HEK293 (cell line): ENCODE results near the gene TSC22D1.
A peak's percentile ranks its signal among the peaks of the same experiment; 100 is the strongest.

Experiments used
- CTCF ChIA-PET: fragments of 350-600 bp; formaldehyde crosslinking; extraction: SDS; loops from one replicate; lab custom pipeline; 2021; ENCODE audit warnings: antibody characterized with exemption; lab: Yijun Ruan, JAX
- POLR2A ChIA-PET: fragments of 300-600 bp; formaldehyde crosslinking; extraction: SDS; loops from one replicate; lab custom pipeline; 2020; ENCODE audit warnings: antibody characterized with exemption, inconsistent platforms; lab: Yijun Ruan, JAX
- H3K27ac ChIP-seq: fragments of 200-500 bp; sonication (Bioruptor generic); 2 replicates; pipeline ENCODE4 v1.5.1; 2014; ENCODE audit warnings: low read depth, low read length, control low read depth, inconsistent platforms; ENCODE audit errors: extremely low read depth
- H3K36me3 ChIP-seq, 2 experiments: fragments of 200-500 bp in 1 of 2; sonication (Bioruptor generic) in 1 of 2; 1 replicate in 1 of 2; 2 replicates in 1 of 2; pipeline ENCODE4 v1.5.1; 2014 to 2017; ENCODE audit warnings: inconsistent platforms in 2 of 2, low read length in 2 of 2; ENCODE audit not compliant: control insufficient read depth in 2 of 2, insufficient read depth in 1 of 2
- H3K4me1 ChIP-seq: fragments of 200-500 bp; sonication (Bioruptor generic); 2 replicates; pipeline ENCODE4 v1.5.1; 2014; ENCODE audit warnings: mild to moderate bottlenecking, low read length, inconsistent platforms; ENCODE audit not compliant: control insufficient read depth, insufficient read depth
- H3K4me3 ChIP-seq: 2 replicates; pipeline ENCODE4 v1.5.1; 2011; ENCODE audit warnings: low read depth, mild to moderate bottlenecking, control low read depth, low read length, moderate library complexity
- H3K9me3 ChIP-seq: fragments of 200-500 bp; sonication (Bioruptor generic); 2 replicates; pipeline ENCODE4 v1.5.1; 2014; ENCODE audit warnings: low read depth, low read length, inconsistent platforms; ENCODE audit not compliant: control insufficient read depth, insufficient read depth
- BCL6B ChIP-seq: fragments of 450-650 bp; formaldehyde crosslinking; IDR thresholded peaks from 2 replicates; pipeline ENCODE4 v1.5.1; 2017; ENCODE audit warnings: missing biosample characterization, missing genetic modification characterization
- HOXC10 ChIP-seq: sonication (generic); formaldehyde crosslinking; IDR thresholded peaks from 2 replicates; pipeline ENCODE4 v1.8.1; 2023; ENCODE audit warnings: mild to moderate bottlenecking, missing genetic modification reagents
- KLF10 ChIP-seq: fragments of 450-650 bp; IDR thresholded peaks from 2 replicates; pipeline ENCODE4 v1.5.1; 2018; ENCODE audit warnings: missing biosample characterization, mild to moderate bottlenecking, missing genetic modification characterization
- PRDM10 ChIP-seq: fragments of 450-650 bp; formaldehyde crosslinking; IDR thresholded peaks from 2 replicates; pipeline ENCODE4 v1.5.1; 2016; ENCODE audit warnings: missing biosample characterization, missing genetic modification characterization
- PRDM6 ChIP-seq: fragments of 450-650 bp; formaldehyde crosslinking; IDR thresholded peaks from 2 replicates; pipeline ENCODE4 v1.5.1; 2017; ENCODE audit warnings: missing biosample characterization, missing genetic modification characterization
- SCRT2 ChIP-seq: fragments of 450-650 bp; formaldehyde crosslinking; IDR thresholded peaks from 2 replicates; pipeline ENCODE4 v1.5.1; 2016; ENCODE audit warnings: missing biosample characterization, missing genetic modification characterization
- WT1 ChIP-seq: fragments of 450-650 bp; formaldehyde crosslinking; IDR thresholded peaks from 2 replicates; pipeline ENCODE4 v1.5.1; 2016; ENCODE audit warnings: missing biosample characterization, missing genetic modification characterization
- ZBTB8A ChIP-seq: fragments of 450-650 bp; formaldehyde crosslinking; IDR thresholded peaks from 2 replicates; pipeline ENCODE4 v1.5.1; 2016; ENCODE audit warnings: missing biosample characterization, missing genetic modification characterization
- ZFP37 ChIP-seq: fragments of 450-650 bp; formaldehyde crosslinking; IDR thresholded peaks from 2 replicates; pipeline ENCODE4 v1.5.1; 2016; ENCODE audit warnings: missing biosample characterization, missing genetic modification characterization
- ZNF114 ChIP-seq: fragments of 450-650 bp; formaldehyde crosslinking; IDR thresholded peaks from 2 replicates; pipeline ENCODE4 v1.5.0; 2017; ENCODE audit warnings: missing biosample characterization, missing genetic modification characterization
- ZNF274 ChIP-seq, 2 experiments: fragments of 200-500 bp in 1 of 2; fragments of 450-650 bp in 1 of 2; sonication (Bioruptor generic) in 1 of 2; formaldehyde crosslinking in 1 of 2; IDR thresholded peaks; 2 replicates each; pipeline versions ENCODE4 v1.5.1 to v1.6.1; 2014 to 2016; ENCODE audit warnings: borderline replicate concordance in 1 of 2, inconsistent platforms in 1 of 2, low read length in 1 of 2, missing biosample characterization in 1 of 2, missing genetic modification characterization in 1 of 2
- ZNF501 ChIP-seq: fragments of 450-650 bp; formaldehyde crosslinking; IDR thresholded peaks from 2 replicates; pipeline ENCODE4 v1.5.1; 2016; ENCODE audit warnings: missing biosample characterization, missing genetic modification characterization
- ZNF513 ChIP-seq: fragments of 450-650 bp; IDR thresholded peaks from 2 replicates; pipeline ENCODE4 v1.5.1; 2018; ENCODE audit warnings: missing biosample characterization, missing genetic modification characterization
- ZNF580 ChIP-seq: fragments of 450-650 bp; formaldehyde crosslinking; IDR thresholded peaks from 2 replicates; pipeline ENCODE4 v1.5.1; 2016; ENCODE audit warnings: missing biosample characterization, missing genetic modification characterization
- ZNF610 ChIP-seq: fragments of 450-650 bp; formaldehyde crosslinking; IDR thresholded peaks from 2 replicates; pipeline ENCODE4 v1.5.1; 2016; ENCODE audit warnings: missing biosample characterization, missing genetic modification characterization, borderline replicate concordance
- ZNF624 ChIP-seq: fragments of 450-650 bp; formaldehyde crosslinking; IDR thresholded peaks from 2 replicates; pipeline ENCODE4 v1.5.1; 2017; ENCODE audit warnings: missing biosample characterization, missing genetic modification characterization
- ZNF645 ChIP-seq: fragments of 450-650 bp; formaldehyde crosslinking; IDR thresholded peaks from 2 replicates; pipeline ENCODE4; 2016; ENCODE audit warnings: missing biosample characterization, missing genetic modification characterization
- ZNF660 ChIP-seq: fragments of 450-650 bp; IDR thresholded peaks from 2 replicates; pipeline ENCODE4 v1.5.1; 2018; ENCODE audit warnings: missing biosample characterization, mild to moderate bottlenecking, missing genetic modification characterization
- ZNF837 ChIP-seq: fragments of 450-650 bp; formaldehyde crosslinking; IDR thresholded peaks from 2 replicates; pipeline ENCODE4 v1.5.1; 2016; ENCODE audit warnings: missing biosample characterization, missing genetic modification characterization

The TSC22D1 gene

GRCh38 chr13:44543369-44543768 lies 32.8 kb downstream of the TSC22D1 start (continued):
- TF ChIP-seq BCL6B (tag by site-specific recombination) (no peak), ZNF513 (tag by site-specific recombination) (no peak)

- POLR2A ChIA-PET: no interaction called here
- H3K4me3 ChIP-seq: no peak overlapping the region
- no peaks in the 10 kb centered on the region for H3K4me1 ChIP-seq
- CTCF ChIA-PET: no interaction called here
- no peaks in the 10 kb centered on the region for H3K36me3 ChIP-seq
- no peaks in the 10 kb centered on the region for H3K9me3 ChIP-seq
- no peak for TF ChIP-seq HOXC10 (CRISPR knock-in tag)
- no peak for TF ChIP-seq ZNF114
- no peak for TF ChIP-seq ZNF837
- no peak for TF ChIP-seq ZNF274 (IDR thresholded peaks at IDR 0.05; ENCODE audit: low read length)
- TF ChIP-seq ZNF274 (tag by site-specific recombination; IDR thresholded peaks at IDR 0.05; ENCODE audit: borderline replicate concordance): no peak
- TF ChIP-seq ZNF580 (tag by site-specific recombination): no peak
- no peak for TF ChIP-seq ZFP37 (tag by site-specific recombination)
- TF ChIP-seq ZNF660 (tag by site-specific recombination): no peak
- TF ChIP-seq ZNF645: no peak
- TF ChIP-seq ZNF624 (tag by site-specific recombination): no peak
- TF ChIP-seq, all 188 proteins: peak for 0
- no peak overlapping the region for H3K27ac ChIP-seq
Measured at GRCh38 chr13:44542361-44542760, 33.8 kb downstream of the TSC22D1 start.

GRCh38 chr13:44541601-44542000 lies 34.5 kb downstream of the TSC22D1 start:
- H3K9me3 ChIP-seq: no peaks in the 10 kb centered on the region
- ChIA-PET CTCF (no interaction called here), POLR2A (no interaction called here)
- H3K27ac ChIP-seq: no peak overlapping the region
- TF ChIP-seq SCRT2 (no peak), PRDM6 (tag by site-specific recombination) (0 out of 2 replicates have a peak, but pooled peaks have one; percentile 10)
- no peaks in the 10 kb centered on the region for H3K4me1 ChIP-seq
- H3K4me3 ChIP-seq: no peak overlapping the region
- no peaks in the 10 kb centered on the region for H3K36me3 ChIP-seq

GRCh38 chr13:44540761-44541434 lies 35.2 kb downstream of the TSC22D1 start:
- H3K9me3 ChIP-seq: no peaks in the 10 kb centered on the region
- ChIA-PET CTCF (interaction anchor here (0.7 kb wide), 1 partner anchor 633 kb away, joined by 3 read pairs; no protein-coding TSS in a partner anchor), POLR2A (no interaction called here)
- no peak overlapping the region for H3K4me3 ChIP-seq
- H3K27ac ChIP-seq: no peak overlapping the region
- H3K4me1 ChIP-seq: no peaks in the 10 kb centered on the region
- no peaks in the 10 kb centered on the region for H3K36me3 ChIP-seq
- TF ChIP-seq ZNF610 (tag by site-specific recombination) (no peak), ZNF501 (tag by site-specific recombination) (no peak), SCRT2 (no peak), PRDM10 (tag by site-specific recombination) (no peak), WT1 (tag by site-specific recombination) (no peak), KLF10 (no peak), ZBTB8A (tag by site-specific recombination) (no peak), ZNF274 (IDR thresholded peaks at IDR 0.05; ENCODE audit: low read length) (no peak), ZNF274 (tag by site-specific recombination; IDR thresholded peaks at IDR 0.05; ENCODE audit: borderline replicate concordance) (no peak)
